EL (cell line): ENCODE data around the gene SHC2.
"Not testable (repeated sequence)": the region's sequence is repeated elsewhere in the genome, so short reads cannot be mapped to it uniquely, and the experiment has no call there.

Experiments
- DNase-seq: peaks from one replicate; pipeline ENCODE4 v3.0.0-alpha.2; 2016

The SHC2 gene

DNA sequence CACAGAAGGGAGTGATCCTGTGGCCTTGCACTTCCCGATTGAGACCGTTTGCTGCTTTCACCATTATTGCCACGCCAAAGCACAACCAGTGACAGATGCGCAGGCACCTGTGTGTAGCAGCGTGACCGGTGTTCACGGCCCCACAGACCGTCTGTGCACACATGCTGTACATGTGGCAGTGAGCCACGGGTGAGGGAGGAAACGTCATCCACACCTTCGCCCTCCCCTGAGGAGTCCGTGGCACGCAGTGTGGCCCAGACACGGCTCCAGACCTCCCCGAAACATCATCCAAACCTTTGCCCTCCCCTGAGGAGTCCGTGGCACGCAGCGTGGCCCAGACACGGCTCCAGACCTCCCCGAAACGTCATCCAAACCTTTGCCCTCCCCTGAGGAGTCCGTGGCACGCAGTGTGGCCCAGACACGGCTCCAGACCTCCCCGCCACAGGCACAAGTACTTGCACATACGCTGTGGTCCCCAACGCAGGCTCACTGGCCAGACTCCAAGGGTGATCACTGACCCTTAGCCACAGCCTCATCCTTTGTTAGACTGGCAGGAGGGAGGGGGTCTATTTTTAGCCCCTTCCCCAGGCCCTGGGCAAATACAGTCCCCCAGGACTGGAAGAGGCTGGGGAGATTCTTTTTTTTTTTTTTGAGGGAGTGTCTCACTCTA, 7.9 kb upstream of the SHC2 start:
- DNase-seq: no peak

DNA sequence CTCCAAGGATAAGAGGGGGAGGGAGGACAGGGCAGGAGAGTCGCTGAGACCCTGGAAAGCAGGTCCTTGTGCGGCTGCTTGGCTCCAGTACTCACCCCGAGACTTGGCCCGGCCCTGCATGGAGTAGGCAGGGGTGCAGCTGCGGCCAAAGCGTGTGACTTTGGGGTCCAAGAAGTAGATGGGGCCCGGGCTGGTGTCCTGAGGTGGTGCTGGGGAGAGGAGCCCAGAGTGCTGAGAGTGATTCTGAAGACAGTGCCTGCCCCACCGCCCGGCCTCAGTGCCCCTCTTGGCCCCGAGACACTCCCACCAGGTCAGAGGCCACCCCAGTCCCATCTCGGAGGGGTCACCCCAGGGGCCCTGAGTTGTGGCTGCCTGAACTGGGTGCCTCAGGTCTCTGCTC, 6.7 kb upstream of the SHC2 start:
- no peak for DNase-seq

DNA sequence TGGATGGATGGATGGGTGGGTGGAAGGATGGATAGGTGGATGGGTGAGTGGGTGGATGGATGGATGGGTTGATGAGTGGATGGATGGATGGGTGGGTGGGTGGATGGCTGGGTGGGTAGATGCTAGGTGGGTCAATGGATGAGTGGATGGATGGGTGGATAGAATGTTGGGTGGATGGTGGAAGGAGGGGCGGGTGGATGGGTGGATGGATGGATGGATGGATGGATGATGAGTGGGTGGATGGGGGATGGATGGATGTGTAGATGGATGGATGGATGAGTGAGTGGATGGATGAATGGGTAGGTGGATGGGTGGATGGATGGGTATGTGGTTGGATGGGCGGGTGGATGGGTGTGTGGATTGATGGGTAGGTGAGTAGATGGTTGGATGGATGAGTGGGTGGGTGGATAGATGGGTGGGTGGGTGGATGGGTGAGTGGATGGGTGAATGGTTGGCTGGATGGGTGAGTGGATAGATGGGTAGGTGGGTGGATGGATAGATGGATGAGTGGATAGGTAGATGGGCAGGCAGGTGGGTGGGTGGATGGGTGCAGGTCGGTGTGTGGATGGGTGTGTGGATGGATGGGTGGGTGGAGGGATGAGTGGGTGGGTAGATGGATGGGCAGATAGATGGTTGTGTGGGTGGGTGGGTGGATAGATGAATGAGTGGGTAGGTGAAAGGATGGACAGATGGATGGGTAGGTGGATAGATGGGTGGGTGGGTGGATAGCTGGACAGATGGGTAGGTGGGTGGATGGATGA, 4.4 kb upstream of the SHC2 start:
- DNase-seq: no peak

DNA sequence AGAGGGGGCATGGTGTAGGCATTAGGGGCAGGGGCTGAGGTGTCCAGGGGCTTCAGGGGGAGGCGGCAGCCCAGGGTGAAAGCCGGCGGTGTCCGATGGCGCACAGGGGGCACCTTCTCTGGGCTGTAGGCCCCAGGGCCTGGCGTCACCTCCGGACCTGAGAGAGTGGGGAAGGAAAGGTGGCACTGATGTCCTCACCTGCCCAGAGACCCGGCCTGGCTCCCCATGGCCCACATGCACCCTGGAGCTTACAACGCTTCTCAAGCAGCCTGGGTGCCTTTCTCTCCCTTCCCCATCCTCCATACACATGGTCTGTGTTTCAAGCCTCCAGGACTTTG, 3.3 kb upstream of the SHC2 start:
- DNase-seq: no peak

- DNase-seq: no peak
These were observed 2.8 kb upstream of the SHC2 start for GRCh38 chr19:463483-464207.

- DNase-seq: no peak
These were observed 1.1 kb upstream of the SHC2 start for GRCh38 chr19:461721-462551.

- DNase-seq: peak; percentile 40
These were observed 915 bp downstream of the SHC2 start for GRCh38 chr19:459724-460511.

- DNase-seq: no peak
These were observed 2.5 kb downstream of the SHC2 start for GRCh38 chr19:458091-459042.

DNA sequence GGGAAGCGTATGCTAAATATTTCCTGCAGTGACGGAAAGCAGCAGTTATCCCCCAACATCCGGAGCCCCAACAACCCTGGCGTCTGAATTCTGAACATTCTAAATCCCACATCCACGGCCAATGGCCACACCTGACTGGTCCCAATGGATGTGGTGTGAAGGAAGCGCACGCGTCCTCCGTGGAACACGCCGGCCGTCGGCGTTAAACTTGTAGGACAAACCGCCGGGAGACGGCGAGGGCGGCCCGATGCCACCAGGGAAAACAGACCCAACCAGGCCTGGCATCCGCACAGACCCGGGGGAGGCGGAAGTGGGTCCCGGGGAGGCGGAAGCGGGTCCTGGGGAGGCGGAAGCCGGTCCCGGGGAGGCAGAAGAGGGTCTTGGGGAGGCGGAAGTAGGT, 3.2 kb downstream of the SHC2 start:
- no peak for DNase-seq

- DNase-seq: no peak
These were observed 4.2 kb downstream of the SHC2 start for GRCh38 chr19:456547-457110.

DNA sequence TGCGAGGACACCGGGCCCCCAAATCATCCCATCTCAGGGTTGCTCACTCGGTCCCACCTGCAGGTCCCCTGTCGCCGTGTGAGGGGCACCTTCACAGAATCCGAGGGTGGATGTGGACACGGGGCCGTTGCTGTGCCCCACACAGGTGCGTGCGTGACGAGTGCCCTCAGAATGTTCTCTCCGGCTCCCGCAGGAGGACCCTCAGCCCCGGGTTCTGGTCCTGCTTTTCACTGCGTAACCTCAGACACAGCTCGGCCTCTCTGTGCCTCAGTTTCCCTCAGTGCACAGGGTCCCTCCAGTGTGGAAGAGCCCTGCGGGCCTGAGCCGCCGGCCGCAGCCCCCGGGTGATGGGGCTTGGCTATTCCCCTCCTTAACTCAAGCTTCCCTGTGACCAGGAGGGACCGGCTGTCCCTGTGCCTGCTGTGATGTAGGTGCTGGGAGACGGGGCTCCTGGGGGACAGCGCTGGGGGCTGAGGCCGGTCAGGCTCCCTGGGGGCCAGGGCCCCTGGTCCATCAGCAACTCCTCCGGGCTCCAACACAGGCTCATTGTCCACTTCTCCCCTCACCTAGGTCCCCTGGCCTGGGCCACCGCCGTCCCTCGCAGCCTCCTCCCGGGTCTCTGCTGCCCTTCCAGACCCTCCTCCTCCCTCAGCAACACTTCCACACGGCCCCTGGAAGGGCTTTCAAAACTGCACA, 4.8 kb downstream of the SHC2 start:
- no peak for DNase-seq

DNA sequence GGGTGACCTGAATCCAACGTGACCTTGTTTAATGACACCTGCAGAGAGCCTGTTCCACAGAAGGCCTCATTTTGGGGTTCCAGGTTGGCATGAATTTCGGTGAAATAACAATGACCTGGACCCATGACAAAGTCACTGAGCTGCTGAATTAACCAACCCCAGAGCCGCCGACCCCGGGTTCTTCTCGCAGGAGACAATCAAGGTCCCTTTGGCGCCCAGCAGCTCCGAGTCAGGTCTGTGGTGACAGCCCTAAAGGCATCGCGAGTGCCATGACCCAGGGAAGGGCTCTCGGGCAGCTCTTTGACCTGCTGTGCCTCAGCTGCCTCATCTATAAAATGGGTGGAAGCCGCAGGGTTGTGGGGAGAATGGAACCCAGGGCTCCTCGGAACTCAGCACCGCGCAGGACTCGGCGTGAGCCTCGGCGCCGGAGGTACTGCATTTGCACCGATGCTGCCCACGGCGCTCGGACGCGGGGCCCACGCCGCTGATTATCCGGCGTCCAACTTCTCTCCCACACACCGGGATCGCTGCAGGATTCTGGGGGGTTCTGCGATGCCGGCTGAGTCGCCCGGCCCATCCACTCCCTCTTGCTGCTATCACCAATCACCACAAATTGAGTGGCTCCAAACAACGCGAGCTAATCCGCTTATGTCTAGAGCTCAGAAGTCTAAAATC, 5.7 kb downstream of the SHC2 start:
- no peak for DNase-seq

GRCh38 chr19:453606-454005, 7.2 kb downstream of the SHC2 start:
- DNase-seq: no peak

- DNase-seq: no peak
These were observed 8.0 kb downstream of the SHC2 start for GRCh38 chr19:452829-453228.

GRCh38 chr19:450912-451481, 9.8 kb downstream of the SHC2 start:
- not testable (repeated sequence) for DNase-seq

DNA sequence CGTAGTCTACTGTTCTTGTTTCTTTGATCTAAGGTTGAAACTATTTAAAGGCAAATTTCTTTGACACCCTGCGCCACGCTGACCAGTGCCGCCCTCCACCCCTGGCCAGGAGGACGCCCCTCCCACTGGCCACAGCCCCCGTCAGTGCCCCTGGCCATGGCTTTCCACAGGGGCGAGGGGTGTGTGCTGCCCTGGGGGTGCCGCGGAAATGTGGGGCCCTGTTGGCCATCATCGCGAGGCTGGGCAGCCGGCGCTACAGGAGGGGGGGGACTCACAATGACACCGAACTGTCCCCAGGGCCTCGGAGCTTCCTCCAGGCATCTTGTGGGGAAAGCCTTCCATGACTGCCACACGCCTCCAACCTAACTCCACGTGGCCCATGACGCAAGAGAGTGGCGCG, 10.9 kb downstream of the SHC2 start:
- DNase-seq: no peak

GRCh38 chr19:447816-448560, 12.8 kb downstream of the SHC2 start:
- DNase-seq: no peak

DNA sequence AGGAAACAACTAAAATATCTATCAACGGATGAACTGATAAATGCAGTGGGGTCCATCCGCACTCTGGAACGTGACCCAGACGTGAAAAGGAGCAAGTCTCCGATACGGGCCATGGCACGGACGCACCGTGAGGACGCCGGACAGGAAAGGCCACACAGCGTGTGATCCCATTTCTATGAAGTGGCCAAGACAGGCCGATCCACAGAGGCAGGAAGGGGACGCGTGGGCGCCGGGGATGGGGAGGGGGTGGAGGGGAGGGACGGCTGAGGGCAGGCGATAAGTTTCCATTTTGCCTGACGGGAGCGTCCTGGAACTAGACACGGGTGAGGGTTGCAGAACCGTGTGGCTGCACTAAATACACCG, 13.8 kb downstream of the SHC2 start:
- no peak for DNase-seq
